Kasumi-1 (cell line): Measurements from ENCODE around the gene LAPTM4A.
A peak's percentile ranks its signal among the peaks of the same experiment; 100 is the strongest.
"Not testable (repeated sequence)": the region's sequence is repeated elsewhere in the genome, so short reads cannot be mapped to it uniquely, and the experiment has no call there.

ENCODE experiments used
- DNase-seq, 2 experiments: peaks; one replicate each; lab custom pipeline; 2025; lab: John Stamatoyannopoulos, UW

The LAPTM4A gene

DNA sequence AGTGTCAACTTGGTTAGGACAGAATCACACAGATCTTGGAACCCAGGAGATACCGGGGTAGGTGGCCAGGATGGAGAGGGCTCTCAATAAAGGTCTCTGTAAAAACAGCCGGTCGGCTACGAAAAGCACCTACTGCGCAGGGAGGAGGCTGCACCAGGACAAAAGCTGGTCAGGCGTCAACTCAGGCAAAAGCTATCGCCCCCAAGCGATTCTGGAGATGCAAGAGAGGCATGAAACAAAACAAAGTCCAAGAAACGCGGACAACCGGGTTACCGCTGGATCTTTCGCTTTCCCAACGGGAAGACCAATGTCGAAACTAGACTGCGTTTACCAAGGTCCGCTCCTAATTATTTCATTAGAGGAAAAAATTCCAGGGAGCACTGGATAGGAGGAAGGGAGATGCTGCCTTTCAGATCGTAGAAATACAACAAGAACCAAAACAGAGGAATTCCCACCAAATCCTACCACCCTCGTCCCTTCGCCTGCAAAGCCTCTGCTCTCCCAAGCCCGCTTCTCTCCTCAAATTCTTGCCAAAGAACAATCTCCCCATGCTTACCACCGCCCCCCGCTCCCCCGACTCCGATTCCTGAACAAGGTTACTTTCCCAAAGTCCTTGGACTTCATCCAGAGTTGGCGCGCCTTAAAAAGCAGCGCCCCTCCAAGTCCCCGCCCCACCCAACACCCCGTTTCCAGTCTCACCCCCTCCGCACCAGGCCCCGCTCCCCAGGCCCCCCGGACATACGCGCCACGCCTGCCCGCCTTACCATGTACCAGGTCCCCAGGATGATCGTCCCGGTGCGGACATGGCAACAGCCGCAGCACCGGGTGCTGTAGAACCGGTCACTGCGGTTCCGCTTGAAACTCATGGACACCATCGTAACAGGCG, 539 bp downstream of the LAPTM4A start:
- peak; percentile 50 to 58 for DNase-seq

DNA sequence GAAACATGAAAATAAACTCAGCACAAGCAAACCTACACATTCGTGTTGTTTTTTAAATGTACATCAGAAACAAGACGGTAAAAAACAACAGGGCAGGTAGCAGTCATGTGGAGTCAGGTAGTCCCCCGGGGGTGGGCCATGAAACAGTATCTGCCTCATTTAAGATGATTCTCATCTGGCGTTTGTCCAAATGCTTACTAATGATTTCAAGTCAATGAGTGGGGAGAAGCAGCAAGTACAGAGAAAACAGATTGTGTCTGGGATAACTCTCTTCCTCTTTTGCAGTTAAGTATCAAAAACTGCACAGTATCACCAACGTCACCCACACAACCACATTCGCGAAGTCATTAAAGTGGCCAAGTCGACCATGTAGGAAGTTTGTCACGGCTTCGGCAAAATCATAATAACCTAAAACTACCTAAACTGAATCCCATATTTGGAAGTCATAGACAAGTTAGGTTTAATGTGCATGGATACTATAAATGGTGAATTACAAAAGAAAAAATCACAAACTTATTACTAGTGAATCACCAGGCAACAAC, 1.3 kb downstream of the LAPTM4A start:
- peak; percentile 78 to 84 for DNase-seq

DNA sequence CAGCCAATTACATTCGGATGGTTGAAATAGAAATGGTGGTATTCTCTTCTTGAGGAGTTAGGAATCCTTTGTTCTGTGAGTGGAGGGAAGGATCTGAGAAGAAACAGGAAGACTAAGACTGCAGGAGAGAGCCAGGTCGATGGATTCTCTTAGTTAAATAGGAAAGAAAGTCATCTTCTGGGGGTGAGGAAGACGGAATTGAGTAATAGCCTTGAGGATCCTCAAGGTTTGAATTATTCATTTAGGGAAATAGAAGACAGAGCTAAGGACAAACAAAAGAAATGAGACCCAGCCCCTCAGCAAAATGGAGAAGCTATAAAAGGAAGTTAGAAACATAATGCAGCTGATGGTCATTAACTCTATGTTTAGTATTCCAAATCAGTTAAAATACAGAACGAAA, 1.8 kb downstream of the LAPTM4A start:
- DNase-seq: peak; percentile 50 to 75

DNA sequence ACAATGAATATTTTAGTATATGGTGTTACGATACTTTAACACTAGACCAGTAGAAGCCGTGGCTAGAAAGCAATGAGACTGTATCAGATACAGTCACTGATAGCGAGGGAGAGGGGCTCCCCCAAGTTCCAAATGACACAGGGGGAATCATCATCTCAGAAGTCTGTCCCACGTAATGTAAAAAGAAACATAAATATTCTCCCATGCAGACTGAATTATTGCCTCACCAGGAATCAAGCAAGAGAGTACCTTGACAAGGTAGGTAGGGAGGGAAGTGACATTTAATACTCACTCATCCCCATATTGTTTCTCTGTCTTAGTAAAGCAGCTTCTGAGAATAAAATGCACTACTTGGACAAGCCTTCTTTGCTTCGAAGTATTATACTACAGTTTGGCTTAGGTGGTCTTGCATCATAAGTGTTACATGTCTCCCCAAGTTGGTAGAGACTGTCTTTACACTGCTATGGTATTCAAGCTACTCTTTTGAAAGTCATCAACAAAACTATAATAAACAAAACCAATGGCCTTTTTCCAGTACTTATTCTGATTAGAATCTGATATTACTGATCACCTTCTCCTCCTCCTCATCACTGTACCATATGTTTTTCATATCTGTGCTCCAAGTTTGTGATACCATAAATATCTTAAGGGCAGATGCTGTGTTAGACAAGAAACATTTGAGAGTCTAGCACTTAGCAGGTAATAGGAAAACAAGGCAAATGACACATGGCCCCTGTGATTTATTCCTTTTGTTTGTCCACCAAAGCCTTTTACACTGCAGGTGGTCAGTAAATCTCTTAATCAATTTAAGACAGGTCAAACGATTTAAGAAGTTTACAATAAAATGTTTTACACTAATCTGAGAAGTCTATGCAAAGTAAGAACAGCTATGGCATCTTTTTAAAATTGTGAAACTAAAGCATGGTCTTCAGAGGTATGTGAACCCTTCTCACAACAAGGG, 2.7 kb downstream of the LAPTM4A start:
- DNase-seq: no peak

DNA sequence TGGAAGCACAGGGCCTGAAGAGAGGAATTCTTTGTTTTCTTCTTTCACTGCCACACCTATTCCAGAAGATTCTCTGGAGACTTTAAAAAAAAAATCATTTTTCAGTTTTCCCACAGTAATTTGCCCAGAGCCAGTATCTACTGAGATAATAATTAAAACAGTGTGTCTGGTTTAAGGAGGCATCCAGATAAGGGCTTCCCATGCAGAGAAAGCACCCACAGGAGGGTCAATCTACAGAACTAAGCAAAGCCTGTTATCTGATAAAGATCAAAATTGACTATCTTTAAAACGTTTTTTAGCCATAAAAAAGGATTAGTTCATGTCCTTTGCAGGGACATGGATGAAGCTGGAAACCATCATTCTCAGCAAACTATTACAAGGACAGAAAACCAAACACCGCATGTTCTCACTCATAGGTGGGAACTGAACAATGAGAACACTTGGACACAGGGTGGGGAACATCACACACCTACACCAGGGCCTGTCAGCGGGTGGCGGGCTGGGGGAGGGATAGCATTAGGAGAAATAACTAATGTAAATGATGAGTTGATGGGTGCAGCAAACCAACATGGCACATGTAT, 5.6 kb downstream of the LAPTM4A start:
- DNase-seq: not testable (repeated sequence)

DNA sequence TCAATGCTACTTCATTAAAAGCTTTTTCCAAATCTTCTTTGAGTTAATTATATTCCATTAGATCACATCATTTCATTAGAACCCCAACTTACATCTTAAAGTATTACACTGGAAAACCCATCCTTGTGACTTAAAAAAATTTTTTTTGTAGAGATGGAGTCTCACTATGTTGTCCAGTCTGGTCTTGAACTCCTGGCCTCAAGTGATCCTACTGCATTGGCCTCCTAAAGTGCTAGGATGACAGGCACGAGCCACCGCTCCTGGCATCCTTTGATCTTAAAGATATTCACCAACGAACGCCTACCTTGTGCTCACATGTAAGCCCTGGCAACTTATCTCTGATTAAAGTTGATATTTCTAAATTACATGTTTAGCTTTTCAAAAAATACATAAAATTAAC, 6.7 kb downstream of the LAPTM4A start:
- no peak for DNase-seq

DNA sequence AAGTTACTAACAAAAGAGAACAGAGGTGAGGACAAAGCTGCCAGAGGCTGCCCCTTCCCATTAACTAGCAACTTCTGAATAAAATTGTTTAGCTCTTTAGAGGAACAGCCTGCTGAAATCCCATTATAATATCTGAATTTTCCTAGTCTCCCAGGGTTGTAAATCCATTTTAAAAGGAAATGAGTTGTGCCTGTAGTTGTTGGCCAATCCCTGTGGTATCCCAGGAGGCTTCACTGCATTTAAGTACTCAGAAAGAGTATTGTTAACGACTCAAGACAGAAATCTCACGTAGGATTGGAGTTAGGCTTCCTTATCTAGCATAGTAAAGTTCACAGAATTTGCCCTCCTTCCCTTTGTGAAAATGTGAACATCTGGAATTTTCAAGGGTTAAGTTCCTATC, 8.9 kb downstream of the LAPTM4A start:
- DNase-seq: no peak

DNA sequence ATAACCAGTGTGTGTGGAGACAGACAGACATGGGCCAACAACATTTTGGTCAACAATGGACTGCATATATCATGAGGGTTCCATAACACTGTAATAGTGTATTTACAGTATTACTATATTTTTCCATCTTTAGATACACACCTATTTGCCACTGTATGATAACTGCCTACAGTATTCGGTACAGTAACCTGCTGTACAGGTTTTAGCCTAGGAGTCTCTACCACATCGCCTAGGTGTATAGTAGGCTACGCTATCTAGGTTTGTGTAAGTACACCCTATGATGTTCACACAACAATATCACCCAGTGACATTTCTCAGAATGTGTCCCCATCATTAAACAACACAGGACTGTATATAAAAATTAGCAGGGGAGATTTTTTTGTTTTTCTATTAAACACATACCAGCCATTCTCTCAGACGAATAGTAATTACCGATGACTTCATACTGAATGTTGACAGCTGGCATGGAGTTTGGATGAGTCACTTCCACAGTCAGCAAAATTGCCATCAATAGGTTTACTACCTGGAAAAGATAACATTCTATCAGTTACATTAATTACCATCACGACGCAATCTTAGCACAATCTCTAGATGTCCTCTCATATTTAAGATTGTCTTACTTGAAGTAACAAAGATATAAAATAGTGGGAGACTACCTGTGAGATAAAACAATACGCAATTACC, 10.8 kb downstream of the LAPTM4A start:
- DNase-seq: no peak

DNA sequence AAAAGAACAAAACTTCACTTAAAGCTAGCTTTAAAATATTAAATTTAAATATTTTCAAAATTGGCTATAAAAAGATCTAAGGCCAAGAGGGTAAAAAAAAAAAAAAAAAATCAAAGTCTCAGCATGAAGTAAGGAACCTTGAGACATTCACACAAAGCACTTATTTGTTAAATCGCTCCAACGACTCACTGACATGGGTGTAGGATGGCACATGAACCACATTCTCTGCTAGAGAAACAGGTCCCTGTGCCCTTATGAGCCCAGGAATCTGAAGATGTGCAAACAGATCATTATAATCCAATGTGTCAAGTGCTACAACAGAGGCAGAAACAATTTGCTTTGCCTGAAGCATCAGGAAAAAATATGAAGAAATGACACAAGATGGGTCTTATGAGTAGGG, 13.8 kb downstream of the LAPTM4A start:
- no peak for DNase-seq

DNA sequence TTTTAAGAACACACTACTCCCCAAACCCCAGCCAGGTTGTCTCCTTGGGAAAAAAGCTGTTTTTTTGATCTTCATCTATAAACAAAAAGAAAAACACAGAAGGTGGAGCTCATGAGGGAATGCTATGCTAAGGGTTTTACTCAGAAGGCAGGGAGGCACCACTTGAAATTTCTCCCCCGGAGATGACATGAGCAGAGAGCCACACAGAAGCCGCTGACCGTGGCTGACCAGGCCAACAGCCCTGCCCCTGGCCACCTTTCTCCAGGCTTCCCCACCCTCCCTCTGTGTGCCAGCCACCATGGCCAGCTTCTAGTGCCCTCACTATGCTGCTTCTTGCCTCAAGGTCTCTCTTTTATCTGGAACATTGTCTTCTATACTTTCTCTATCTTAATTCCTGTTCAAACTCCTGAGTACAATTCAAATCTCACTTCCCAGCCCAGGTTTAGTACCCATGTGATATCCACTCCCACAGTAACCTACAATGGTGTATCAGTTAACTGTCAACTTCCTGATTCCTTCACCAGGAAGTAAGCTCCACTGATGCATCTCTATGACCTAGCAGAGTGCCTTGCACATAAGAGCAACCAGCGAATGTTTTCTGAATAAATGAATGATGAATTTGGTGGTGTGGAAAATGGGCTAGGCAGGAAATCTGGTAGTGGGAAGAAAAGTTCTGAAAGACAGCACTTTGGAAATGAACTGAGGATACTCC, 15.3 kb downstream of the LAPTM4A start:
- DNase-seq: peak; percentile 55 to 73

DNA sequence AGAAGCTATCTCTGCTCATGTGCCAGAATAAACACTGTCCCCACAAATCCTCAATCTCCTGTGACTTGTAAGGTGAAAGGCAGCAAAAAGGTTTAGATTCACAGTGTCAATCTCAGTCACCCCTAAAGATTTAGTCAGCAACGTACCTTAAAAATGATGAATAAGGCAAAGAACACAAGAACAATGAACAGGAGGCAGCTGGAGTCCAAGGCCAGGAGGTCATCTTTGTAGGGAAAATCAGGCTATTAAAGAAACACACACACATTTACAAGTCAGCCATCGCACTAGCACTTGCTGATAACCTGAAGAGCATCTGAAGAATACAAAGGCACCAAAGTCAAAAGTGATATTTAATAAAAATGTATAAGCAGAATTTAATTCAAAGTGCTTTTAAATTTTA, 16.6 kb downstream of the LAPTM4A start:
- no peak for DNase-seq

DNA sequence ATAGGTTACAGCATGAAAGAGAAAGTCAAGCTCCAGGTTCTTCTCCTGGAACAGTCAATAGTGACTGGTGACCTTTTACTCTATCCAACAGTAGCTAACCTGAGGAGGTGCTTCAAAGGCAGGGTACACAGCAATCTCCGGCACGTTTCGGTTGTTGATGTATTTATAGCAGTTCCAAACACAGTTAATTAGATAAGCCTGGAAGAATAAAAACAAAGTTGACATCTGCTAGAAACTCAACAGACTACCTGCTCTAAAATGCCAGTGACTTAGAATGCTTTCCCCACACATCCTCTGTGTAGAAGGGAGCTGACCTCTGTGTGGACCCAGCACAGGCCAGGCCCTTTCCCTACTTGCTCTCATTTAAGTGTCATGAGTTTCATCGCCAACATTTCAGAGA, 17.2 kb downstream of the LAPTM4A start:
- no peak for DNase-seq

DNA sequence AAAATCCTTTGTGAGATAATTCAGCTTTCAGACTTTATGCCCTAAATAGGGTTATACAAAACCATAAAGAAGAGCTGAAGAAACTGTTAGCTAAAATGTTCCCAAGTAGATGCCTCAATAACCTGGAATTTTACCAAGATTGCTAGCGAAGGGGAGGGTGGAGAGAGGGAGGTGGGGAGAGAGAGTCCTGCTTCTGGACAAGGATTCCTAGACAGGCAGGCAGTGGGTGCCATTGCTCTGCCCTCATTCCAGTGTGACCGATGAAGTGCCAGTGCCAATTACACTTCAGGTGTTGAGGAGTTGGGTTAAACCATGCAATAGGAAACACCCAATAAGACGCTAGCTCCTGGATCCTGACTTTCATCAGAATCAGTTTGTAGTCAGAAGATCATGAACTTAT, 18.1 kb downstream of the LAPTM4A start:
- no peak for DNase-seq

DNA sequence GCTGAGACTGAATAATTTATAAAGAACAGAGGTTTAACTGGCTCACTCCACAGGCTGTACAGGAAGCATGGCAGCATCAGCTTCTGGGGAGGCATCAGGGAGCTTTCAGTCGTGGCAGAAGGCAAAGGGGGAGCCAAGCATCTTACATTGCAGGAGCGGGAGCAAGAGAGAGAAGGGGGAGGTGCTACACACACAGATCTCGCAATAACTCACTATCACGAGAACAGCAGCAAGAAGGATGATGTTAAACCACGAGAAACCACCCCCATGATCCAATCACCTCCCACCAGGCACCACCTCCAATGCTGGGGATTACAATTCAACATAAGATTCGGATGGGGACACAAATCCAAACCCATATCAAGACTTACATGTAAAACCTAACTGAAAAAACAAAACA, 21.2 kb downstream of the LAPTM4A start:
- no peak for DNase-seq

DNA sequence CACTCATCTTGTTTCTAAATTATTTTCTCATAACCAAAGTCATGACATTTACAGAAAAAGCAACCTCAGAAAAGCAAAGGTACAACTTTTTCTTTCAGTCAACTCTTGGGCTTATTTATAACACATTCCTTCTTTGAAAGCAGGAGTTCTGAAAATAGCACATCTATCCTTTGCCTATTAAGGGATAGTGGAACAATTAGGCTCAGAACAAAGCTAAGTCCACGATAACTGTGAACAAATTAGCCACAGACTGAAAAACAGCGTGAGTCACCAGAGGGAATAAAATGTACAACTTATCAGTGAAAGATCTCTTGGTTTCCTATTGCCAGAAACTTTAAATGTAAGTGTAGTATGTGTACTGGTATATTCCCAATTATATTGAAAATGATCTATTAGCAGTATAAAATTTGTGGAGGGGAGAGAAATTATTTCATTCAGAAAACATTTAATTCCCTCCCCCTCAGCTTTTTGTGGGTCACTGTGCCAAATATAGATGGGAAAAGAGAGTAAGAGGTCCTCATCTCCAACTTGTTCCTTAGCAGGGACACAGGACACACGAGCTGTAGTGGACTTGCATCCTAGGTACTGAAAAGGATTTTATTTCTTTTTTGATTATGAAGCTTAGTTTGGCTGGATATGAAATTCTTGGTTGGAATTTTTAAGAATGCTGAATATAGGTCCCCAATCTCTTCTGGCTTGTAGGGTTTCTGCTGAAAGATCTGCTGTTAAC, 23.6 kb downstream of the LAPTM4A start:
- DNase-seq: no peak

DNA sequence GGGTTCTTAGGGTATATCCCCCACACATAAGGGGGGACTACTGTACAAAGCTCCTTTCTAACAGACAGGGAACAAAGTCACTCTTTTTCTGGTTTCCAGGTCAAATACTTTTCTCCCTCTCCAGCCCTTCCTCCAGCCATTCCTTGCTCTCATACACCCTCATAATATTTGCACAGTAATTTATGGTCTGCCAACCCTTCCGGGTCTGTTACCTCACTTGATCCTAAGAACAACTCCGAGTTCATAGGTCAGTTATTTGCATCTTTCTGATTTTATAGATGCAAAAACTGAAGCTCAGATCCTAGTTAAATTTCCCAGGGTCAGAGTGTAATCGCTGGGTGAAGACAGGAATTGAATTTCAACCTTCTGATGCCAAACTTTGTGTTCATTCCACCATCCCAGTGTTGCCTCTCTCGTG, 24.2 kb downstream of the LAPTM4A start:
- DNase-seq: no peak

DNA sequence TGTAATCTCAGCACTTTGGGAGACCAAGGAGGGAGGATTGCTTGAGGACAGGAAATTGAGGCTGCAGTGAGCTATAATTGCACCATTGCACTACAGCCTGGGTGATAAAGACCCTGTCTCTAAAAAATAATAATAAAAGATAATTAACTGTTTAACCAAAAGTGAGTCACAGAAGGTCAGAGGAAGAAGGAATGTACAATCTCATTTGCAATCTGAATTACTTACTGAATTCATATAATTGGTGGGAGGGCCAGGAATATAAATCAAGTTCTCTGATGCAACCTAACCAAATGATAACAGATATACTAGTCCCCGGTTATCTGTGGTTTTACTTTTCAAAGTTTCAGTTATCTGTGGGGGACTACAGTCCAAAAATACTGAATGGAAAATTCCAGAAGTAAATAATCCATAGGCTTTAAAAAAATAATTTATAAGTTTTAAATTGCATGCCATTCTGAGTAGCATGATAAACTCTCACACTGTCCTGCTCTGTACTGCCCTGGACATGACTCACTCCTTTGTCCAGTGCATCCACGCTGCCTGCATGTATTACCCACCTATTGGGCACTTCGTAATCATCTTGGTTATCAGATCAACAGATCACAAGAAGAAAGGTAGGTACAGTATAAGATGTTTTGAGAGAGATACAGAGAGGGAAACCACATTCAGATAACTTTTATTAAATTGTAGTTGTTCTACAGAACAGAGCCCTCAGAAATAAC, 26.2 kb downstream of the LAPTM4A start:
- DNase-seq: no peak

DNA sequence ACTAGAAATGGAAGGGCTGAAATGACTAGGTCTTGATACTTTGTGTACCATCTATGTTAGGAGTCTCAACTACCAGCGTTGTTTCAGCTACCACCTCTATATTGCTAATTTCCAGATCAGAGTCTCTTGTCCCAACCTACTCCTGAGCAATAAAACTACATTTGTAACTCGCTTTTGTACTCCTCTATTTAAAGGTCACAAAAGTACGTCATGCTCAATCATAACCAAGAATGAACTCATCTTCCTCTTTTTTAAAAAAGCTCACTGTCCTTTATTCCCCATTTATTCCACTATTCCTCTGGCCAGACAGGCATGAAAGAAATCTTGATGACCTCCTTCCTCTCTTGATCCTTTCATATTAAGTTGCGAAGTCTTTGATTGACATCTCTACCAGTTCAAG, 27.7 kb downstream of the LAPTM4A start:
- DNase-seq: no peak

DNA sequence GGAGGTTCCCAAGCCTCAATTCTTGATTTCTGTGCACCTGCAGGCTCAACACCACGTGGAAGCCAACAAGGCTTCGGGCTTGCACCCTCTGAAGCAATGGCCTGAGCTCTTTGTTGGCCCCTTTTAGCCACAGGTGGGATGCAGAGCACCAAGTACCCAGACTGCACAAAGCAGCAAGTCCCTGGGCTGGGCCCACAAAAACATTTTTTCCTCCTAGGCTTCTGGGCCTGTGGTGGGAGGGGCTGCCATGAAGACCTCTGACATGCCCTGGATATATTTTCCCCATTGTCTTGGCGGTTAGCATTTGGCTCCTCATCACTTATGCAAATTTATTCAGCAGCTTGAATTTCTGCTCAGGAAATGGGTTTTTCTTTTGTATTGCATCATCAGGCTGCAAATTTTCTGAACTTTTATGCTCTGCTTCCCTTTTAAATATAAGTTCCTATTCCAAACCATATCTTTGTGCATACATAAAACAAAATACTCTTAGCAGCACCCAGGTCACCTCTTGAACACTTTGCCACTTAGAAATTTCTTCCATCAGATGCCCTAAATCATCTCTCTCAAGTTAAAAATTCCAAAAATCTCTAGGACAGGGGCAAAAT, 29.9 kb downstream of the LAPTM4A start:
- DNase-seq: peak; percentile 8 to 14
